ENCODE data around the gene INSL3. TPM values are rescaled to one million over a fixed set of nuclear protein-coding genes. Genes with fewer than 3 reads are reported as not detected.

INSL3 gene
- total and polyA plus RNA-seq, 2 of the 8 experiments (the other 6 are each of a cell fraction or from before 2014, with no cell fraction given) = 0.41 to 1.5 TPM

DNA sequence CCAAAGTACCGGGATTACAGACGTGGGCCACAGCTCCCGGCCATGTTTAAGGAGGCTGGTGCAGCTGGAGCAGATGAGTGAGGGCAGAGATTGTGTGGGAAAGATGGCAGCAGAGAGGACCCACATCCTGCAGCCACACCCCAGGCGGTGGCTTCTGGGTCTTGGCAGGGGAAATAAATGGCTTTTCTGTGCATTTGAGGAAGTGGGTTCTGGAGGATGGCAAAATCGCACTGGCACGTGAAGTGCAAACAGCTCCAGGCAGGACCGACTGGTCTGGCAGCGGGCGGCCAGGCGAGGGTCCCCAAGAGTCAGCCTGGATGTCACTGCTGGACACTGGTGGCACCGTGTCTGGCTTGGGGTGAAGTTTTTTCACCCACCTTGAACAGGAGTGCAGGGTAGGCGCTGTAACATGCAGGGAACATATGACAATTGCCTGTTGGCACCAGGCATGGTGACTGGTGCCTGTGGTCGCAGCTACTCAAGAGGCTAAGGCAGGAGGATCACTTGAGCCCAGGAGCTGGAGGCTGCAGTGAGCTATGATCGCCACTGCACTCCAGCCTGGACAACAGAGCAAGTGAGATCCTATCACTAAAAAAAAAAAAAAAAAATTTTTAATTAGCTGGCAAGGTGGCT is 17.9 kb downstream of the INSL3 start:
- POLR2A ChIA-PET (ENCODE audit: partially characterized antibody) = interaction anchor here (0.6 to 1.4 kb wide), 5 partner anchors 10 to 200 kb away, joined by 3 to 4 read pairs (median 3); partner anchors contain the start of gene RPL18A
- CTCF ChIA-PET (ENCODE audit: partially characterized antibody) = interaction anchor here (0.6 to 1.5 kb wide), 9 partner anchors 9 to 1467 kb away, joined by 3 to 5 read pairs (median 3); no protein-coding TSS in a partner anchor

More for the DNA sequence above, 17.9 kb downstream of the INSL3 start:
- Histone ChIP-seq H4K5ac (ENCODE audit: insufficient read length, low read depth, low read length) (no peak overlapping the region), H2AK5ac (ENCODE audit: low read depth, low read length) (no peak overlapping the region), H4K8ac (ENCODE audit: extremely low read depth, insufficient read depth, low read length) (no peak overlapping the region), H3K4me3 (ENCODE audit: extremely low read depth in 1 of 4, insufficient read depth in 2 of 4, low read depth in 3 of 4, low read length in 4 of 4) (no peak overlapping the region), H2BK15ac (ENCODE audit: low read length) (no peak overlapping the region), H3K56ac (replicated peaks; ENCODE audit: insufficient read length, low read depth, low read length) (no peak overlapping the region), H4K91ac (replicated peaks; ENCODE audit: insufficient read length, low read length) (peak overlapping the region; percentile 74), H3K23me2 (ENCODE audit: low read depth, low read length) (peaks cover 2% of the 10 kb centered on the region; the same call in 1 of the 2 replicates), H3K18ac (ENCODE audit: extremely low read depth, low read length) (no peak overlapping the region), H3K36me3 (ENCODE audit: control insufficient read depth in 2 of 4, insufficient read depth in 4 of 4, low read length in 3 of 4) (no peaks in the 10 kb centered on the region), H3K79me1 (ENCODE audit: low read depth, low read length) (no peaks in the 10 kb centered on the region), H2AFZ (ENCODE audit: low read length) (no peak overlapping the region), H3K27ac (ENCODE audit: low read depth, low read length) (no peak overlapping the region), H3K14ac (ENCODE audit: insufficient read length) (no peak overlapping the region), H3K79me2 (ENCODE audit: control insufficient read depth in 1 of 2, insufficient read depth in 2 of 2, low read length in 2 of 2) (no peaks in the 10 kb centered on the region), H3K27me3 (replicated peaks in 1 of 4; ENCODE audit: control insufficient read depth in 3 of 4, extremely low read depth in 1 of 4, insufficient read depth in 3 of 4, low read length in 3 of 4) (no peaks in the 10 kb centered on the region; a peak in 1 of 7 replicates), H3K4ac (replicated peaks; ENCODE audit: insufficient read length, low read depth, low read length) (no peak overlapping the region), H3K9me3 (ENCODE audit: insufficient read depth in 2 of 2, low read depth in 1 of 2, low read length in 1 of 2) (no peaks in the 10 kb centered on the region), H3K23ac (ENCODE audit: insufficient read length) (no peak overlapping the region), H4K20me1 (replicated peaks in 1 of 2; ENCODE audit: control insufficient read depth in 1 of 2, insufficient read depth in 2 of 2, low read length in 2 of 2) (no peaks in the 10 kb centered on the region), H3K4me2 (ENCODE audit: insufficient read depth in 1 of 2, low read depth in 2 of 2, low read length in 2 of 2) (no peak overlapping the region), H2BK20ac (ENCODE audit: low read length) (no peak overlapping the region), H2BK12ac (ENCODE audit: low read depth, low read length) (no peak overlapping the region), H3K4me1 (replicated peaks in 1 of 4; ENCODE audit: control insufficient read depth in 3 of 4, insufficient read depth in 4 of 4, low read length in 3 of 4) (no peaks in the 10 kb centered on the region), H2BK120ac (replicated peaks; ENCODE audit: low read depth, low read length) (no peak overlapping the region), H2BK5ac (ENCODE audit: low read depth, low read length) (no peak overlapping the region), H3K9ac (replicated peaks in 1 of 4; ENCODE audit: extremely low read depth in 1 of 4, low read depth in 3 of 4, low read length in 3 of 4) (no peak overlapping the region)
- TF ChIP-seq POLR2AphosphoS5 (IDR thresholded peaks at IDR 0.05; ENCODE audit: low read depth, low read length) = no peak
- TF ChIP-seq, protein P1, sequence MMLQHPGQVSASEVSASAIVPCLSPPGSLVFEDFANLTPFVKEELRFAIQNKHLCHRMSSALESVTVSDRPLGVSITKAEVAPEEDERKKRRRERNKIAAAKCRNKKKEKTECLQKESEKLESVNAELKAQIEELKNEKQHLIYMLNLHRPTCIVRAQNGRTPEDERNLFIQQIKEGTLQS (IDR thresholded peaks at IDR 0.05; ENCODE audit: insufficient read depth, low read depth, low read length) = no peak
- TF ChIP-seq SIRT6 (IDR thresholded peaks at IDR 0.05; ENCODE audit: low read length) = no peak
- TF ChIP-seq BCL11A (IDR thresholded peaks at IDR 0.05; ENCODE audit: low read depth in 2 of 2, low read length in 2 of 2) = no peak
- no peak for TF ChIP-seq TAF1 (IDR thresholded peaks at IDR 0.05; ENCODE audit: low read depth, low read length)
- TF ChIP-seq HDAC6 (IDR thresholded peaks at IDR 0.05; ENCODE audit: low read depth, low read length) = no peak
- TF ChIP-seq SUZ12 (IDR thresholded peaks at IDR 0.05; ENCODE audit: low read length) = no peak
- no peak for TF ChIP-seq NRF1 (IDR thresholded peaks at IDR 0.05; ENCODE audit: low read depth, low read length)
- no peak for TF ChIP-seq ZNF274 (IDR thresholded peaks at IDR 0.05; ENCODE audit: borderline replicate concordance, extremely low read depth, low read length)
- TF ChIP-seq SRF (IDR thresholded peaks at IDR 0.05; ENCODE audit: low read depth, low read length) = no peak
- DNase-seq (ENCODE audit: low read depth in 1 of 2, low spot score in 2 of 2) (no peak), FAIRE-seq (no peak)
- 85% methylated on average over 14 of the region's 14 CpGs; no CpG with 5 or more reads in 1 of the 2 experiments for WGBS, 2 experiments (ENCODE audit: extremely low coverage in 1 of 2, insufficient coverage in 1 of 2, insufficient read length in 1 of 2, insufficient replicate concordance in 2 of 2, low coverage in 1 of 2, low lambda C conversion rate in 2 of 2, missing lambda C conversion rate in 1 of 2)

Data from H1 (cell line).